IPS-15b (cell line): ENCODE measurements around the gene CACNG4.

ENCODE experiments used
- H3K27me3 ChIP-seq: one replicate; pipeline ENCODE4 v1.6.1; 2013; ENCODE audit warnings: low read length; ENCODE audit not compliant: control insufficient read depth, insufficient read depth
- H3K36me3 ChIP-seq: one replicate; pipeline ENCODE4 v1.6.1; 2013; ENCODE audit warnings: low read length; ENCODE audit not compliant: control insufficient read depth, insufficient read depth
- H3K4me1 ChIP-seq: one replicate; pipeline ENCODE4 v1.6.1; 2013; ENCODE audit warnings: mild to moderate bottlenecking, low read length; ENCODE audit not compliant: control insufficient read depth, insufficient read depth
- H3K4me3 ChIP-seq: one replicate; pipeline ENCODE4 v1.5.1; 2013; ENCODE audit warnings: low read depth, low read length
- H3K9ac ChIP-seq: one replicate; pipeline ENCODE4 v1.6.1; 2013; ENCODE audit warnings: low read depth, mild to moderate bottlenecking, low read length
- H3K9me3 ChIP-seq: one replicate; pipeline ENCODE4 v1.6.1; 2013; ENCODE audit warnings: mild to moderate bottlenecking, low read length; ENCODE audit not compliant: control insufficient read depth, insufficient read depth

The CACNG4 gene

GRCh38 chr17:66978514-66979061 lies 14.1 kb downstream of the CACNG4 start:
- no peaks in the 10 kb centered on the region for H3K9me3 ChIP-seq
- H3K9ac ChIP-seq = no peak overlapping the region
- no peaks in the 10 kb centered on the region for H3K27me3 ChIP-seq
- H3K4me1 ChIP-seq = peaks cover 2% of the 10 kb centered on the region
- no peak overlapping the region for H3K4me3 ChIP-seq
- H3K36me3 ChIP-seq = no peaks in the 10 kb centered on the region

- Histone ChIP-seq H3K27me3 (no peaks in the 10 kb centered on the region), H3K4me1 (peaks cover 2% of the 10 kb centered on the region), H3K9me3 (no peaks in the 10 kb centered on the region), H3K9ac (no peak overlapping the region), H3K36me3 (no peaks in the 10 kb centered on the region), H3K4me3 (no peak overlapping the region)
These were observed 16.4 kb downstream of the CACNG4 start for GRCh38 chr17:66980896-66981295.

DNA sequence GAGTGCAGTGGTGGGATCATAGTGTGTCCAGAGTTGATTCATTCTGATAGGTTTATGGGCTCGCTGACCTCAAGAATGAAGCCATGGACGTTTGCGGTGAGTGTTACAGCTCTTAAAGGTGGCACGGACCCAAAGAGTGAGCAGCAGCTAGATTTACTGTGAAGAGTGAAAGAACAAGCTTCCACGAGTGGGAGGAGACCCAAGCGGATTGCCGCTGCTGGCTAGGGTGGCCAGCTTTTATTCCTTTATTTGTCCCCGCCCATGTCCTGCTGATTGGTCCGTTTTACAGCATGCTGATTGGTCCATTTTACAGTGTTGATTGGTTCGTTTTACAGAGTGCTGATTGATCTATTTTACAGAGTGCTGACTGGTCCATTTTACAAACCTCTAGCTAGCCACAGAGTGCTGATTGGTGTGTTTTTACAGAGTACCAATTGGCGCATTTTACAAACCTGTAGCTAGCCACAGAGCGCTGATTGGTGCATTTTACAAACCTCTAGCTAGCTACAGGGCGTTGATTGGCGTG lies 17.5 kb downstream of the CACNG4 start:
- Histone ChIP-seq H3K4me1 (peaks cover 2% of the 10 kb centered on the region), H3K9ac (no peak overlapping the region), H3K27me3 (no peaks in the 10 kb centered on the region), H3K9me3 (no peaks in the 10 kb centered on the region), H3K36me3 (no peaks in the 10 kb centered on the region), H3K4me3 (no peak overlapping the region)

DNA sequence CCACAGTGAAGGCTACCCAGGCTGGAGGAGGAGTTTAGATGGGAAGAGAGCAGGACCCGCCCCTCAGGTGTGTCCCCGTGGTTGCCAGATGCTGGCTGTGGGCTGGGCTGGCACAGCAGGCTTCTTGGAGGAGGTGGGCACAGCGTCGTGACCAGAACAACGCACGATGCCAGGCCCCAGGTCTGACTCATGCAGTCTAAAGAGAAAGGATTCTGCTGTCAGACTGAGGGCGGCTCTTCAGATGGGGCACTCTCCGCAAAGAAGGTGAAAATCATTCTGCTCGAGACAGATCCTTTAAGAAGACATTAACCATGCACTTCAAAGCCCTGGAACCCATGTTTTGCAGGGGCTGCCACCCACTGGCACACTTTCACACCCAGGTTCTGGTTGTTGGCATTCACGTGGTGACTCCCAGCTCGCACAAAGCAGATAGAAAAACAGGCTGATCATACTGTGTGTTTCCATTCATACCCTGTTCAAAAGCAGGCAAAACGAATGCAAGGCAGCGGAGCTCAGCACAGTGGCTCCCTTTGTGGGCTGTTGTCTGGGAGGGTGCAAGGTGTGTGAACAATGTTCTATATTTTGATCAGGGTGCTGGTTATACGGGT lies 19.0 kb downstream of the CACNG4 start:
- Histone ChIP-seq H3K4me1 (peaks cover 1% of the 10 kb centered on the region), H3K27me3 (no peaks in the 10 kb centered on the region), H3K9ac (no peak overlapping the region), H3K36me3 (no peaks in the 10 kb centered on the region), H3K9me3 (no peaks in the 10 kb centered on the region), H3K4me3 (no peak overlapping the region)

DNA sequence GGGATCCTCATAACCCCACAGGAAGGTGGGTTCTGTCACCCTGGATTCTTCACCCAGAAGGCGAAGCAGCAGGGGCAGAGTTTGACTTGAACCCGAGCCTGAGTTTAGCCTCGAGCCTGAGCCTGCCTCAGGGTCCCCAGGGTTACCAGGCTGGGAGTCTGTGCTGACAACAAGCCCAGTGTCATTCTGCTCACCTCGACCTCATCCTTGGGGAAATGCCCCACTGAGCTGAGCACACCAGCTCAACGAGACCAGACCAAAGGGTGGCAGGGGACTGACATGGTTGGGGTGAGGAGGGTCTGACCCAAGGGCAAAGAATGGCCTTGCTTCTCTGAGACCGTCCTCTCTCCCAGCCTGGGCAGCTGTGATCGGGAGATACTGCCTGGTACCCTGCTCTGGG lies 20.2 kb downstream of the CACNG4 start:
- H3K4me1 ChIP-seq = no peaks in the 10 kb centered on the region
- no peaks in the 10 kb centered on the region for H3K36me3 ChIP-seq
- no peak overlapping the region for H3K9ac ChIP-seq
- no peaks in the 10 kb centered on the region for H3K27me3 ChIP-seq
- no peaks in the 10 kb centered on the region for H3K9me3 ChIP-seq
- no peak overlapping the region for H3K4me3 ChIP-seq

DNA sequence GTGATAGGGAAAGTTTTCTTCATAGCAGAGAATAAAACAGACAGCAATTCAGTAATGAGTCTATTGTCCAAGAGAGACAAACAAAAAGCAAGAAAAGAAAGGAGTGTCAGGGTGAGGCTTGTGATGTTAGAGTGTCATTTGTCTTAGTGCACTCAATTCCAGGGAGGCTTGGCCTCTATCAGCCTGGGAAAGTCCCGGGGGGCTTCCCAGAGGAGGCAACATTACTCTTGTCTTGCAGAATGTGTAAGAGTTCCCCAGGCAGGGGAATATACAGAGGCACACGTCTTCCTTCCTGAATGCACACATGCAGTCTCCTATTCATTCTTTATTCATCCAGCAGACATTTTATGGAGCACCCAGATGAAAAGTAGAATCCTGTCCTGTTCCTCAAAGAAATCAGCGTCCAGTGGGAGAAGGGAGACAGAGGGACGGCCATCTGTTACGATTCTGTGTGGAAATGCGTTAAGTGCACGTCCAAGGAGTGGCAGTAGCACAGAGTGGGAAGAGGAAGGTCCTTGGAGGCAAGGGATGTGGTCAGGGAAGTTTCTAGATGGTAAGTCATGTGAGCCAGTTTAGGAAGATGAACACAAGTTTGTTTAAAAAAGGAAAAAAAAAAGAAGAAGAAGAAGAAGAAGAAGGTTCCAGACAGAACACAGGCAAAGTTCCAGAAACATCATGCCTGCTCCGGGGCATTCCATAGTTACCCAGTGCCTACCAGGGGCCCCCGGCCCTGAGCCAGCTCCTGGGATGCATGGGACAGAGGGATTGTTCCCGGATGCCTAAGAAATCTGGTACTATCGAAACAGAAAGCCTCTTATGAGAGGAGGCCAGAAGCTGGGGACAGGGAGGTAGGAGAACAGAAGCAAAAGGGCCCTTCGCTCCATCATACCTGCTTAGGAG lies 21.1 kb downstream of the CACNG4 start:
- H3K4me1 ChIP-seq = no peaks in the 10 kb centered on the region
- H3K27me3 ChIP-seq = no peaks in the 10 kb centered on the region
- no peaks in the 10 kb centered on the region for H3K36me3 ChIP-seq
- no peaks in the 10 kb centered on the region for H3K9me3 ChIP-seq
- no peak overlapping the region for H3K4me3 ChIP-seq
- H3K9ac ChIP-seq = no peak overlapping the region

GRCh38 chr17:66986659-66987058 lies 22.2 kb downstream of the CACNG4 start:
- Histone ChIP-seq H3K4me3 (no peak overlapping the region), H3K36me3 (no peaks in the 10 kb centered on the region), H3K27me3 (no peaks in the 10 kb centered on the region), H3K9me3 (no peaks in the 10 kb centered on the region), H3K4me1 (no peaks in the 10 kb centered on the region), H3K9ac (no peak overlapping the region)

DNA sequence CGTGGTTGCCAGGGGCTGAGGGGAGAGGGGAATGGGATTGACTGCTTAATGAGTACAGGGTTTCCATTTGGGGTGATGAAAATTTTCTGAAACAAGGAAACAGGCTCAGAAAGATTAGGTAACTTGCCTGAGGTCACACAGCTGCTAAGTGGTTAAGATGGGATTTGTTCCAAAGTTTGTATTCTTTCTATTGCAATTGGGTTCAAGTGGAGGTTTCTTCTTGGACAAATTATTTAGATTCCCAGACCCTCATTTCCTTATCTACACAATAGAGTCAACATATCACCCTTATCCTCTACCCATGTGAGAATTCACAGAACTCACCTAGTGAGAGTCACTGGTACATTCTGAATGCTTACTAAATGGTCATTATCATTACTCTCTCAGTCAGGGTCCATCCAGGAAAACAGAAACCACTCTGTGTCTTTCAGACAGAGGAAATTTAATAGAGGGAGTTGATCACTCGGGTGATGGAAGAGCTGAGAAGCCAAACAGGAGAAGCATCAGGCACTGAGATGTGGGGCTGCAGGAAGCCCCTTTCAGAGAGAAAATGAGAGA lies 22.6 kb downstream of the CACNG4 start:
- H3K4me1 ChIP-seq = no peaks in the 10 kb centered on the region
- no peaks in the 10 kb centered on the region for H3K36me3 ChIP-seq
- H3K9me3 ChIP-seq = no peaks in the 10 kb centered on the region
- H3K9ac ChIP-seq = no peak overlapping the region
- no peak overlapping the region for H3K4me3 ChIP-seq
- H3K27me3 ChIP-seq = no peaks in the 10 kb centered on the region

- H3K9me3 ChIP-seq = no peaks in the 10 kb centered on the region
- no peaks in the 10 kb centered on the region for H3K27me3 ChIP-seq
- H3K9ac ChIP-seq = no peak overlapping the region
- no peak overlapping the region for H3K4me3 ChIP-seq
- H3K4me1 ChIP-seq = no peaks in the 10 kb centered on the region
- no peaks in the 10 kb centered on the region for H3K36me3 ChIP-seq
These were observed 23.7 kb downstream of the CACNG4 start for GRCh38 chr17:66988069-66988798.

DNA sequence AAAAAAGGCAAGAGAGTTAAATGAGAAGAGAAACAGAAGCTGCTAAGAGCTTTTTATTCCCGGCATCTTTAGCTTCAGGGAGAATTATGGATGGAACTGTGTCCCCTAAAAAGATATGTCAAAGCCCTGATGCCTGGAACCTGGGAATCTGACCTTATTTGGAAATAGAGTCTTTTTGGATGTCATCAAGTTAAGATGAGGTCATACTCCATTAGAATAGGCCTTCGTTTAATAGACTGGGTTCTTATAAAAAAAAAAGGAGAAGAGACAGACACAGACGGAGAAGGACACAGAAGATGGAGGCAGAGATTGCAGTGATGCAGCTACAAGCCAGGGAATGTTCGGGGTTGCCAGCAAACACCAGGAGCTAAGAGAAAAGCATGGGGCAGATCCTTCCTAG lies 24.6 kb downstream of the CACNG4 start:
- no peaks in the 10 kb centered on the region for H3K9me3 ChIP-seq
- H3K9ac ChIP-seq = no peak overlapping the region
- no peaks in the 10 kb centered on the region for H3K4me1 ChIP-seq
- H3K27me3 ChIP-seq = no peaks in the 10 kb centered on the region
- no peaks in the 10 kb centered on the region for H3K36me3 ChIP-seq
- H3K4me3 ChIP-seq = no peak overlapping the region

GRCh38 chr17:66989579-66989978 lies 25.1 kb downstream of the CACNG4 start:
- H3K36me3 ChIP-seq = no peaks in the 10 kb centered on the region
- no peaks in the 10 kb centered on the region for H3K4me1 ChIP-seq
- H3K27me3 ChIP-seq = no peaks in the 10 kb centered on the region
- no peak overlapping the region for H3K4me3 ChIP-seq
- no peaks in the 10 kb centered on the region for H3K9me3 ChIP-seq
- H3K9ac ChIP-seq = no peak overlapping the region
